IPS-NIHi11 (cell line): ENCODE data around the gene INTS12.
"Not testable (repeated sequence)": the region's sequence is repeated elsewhere in the genome, so short reads cannot be mapped to it uniquely, and the experiment has no call there.

Experiments
- DNase-seq: peaks from one replicate; pipeline ENCODE4 v3.0.0; 2012; ENCODE audit warnings: mixed read lengths, low spot score

INTS12 gene

GRCh38 chr4:105708181-105709080 lies at the start of gene INTS12, which contains the start of gene GSTCD:
Gene INTS12 (minus strand): TSS chr4:105708689. CDS start chr4:105700005, 8,684 bp downstream.
Gene GSTCD (plus strand): TSS chr4:105708784. CDS start chr4:105717614, 8,830 bp downstream.
- peak; percentile 91 for DNase-seq

- no peak for DNase-seq
These were observed 46.9 kb upstream of the INTS12 start for GRCh38 chr4:105755375-105755774.

- no peak for DNase-seq
These were observed 44.9 kb upstream of the INTS12 start for GRCh38 chr4:105753361-105753760.

- DNase-seq: no peak
These were observed 43.3 kb upstream of the INTS12 start for GRCh38 chr4:105751718-105752299.

- DNase-seq: no peak
These were observed 39.7 kb upstream of the INTS12 start for GRCh38 chr4:105748222-105748621.

- DNase-seq: no peak
These were observed 33.1 kb upstream of the INTS12 start for GRCh38 chr4:105741548-105741947.

- DNase-seq: not testable (repeated sequence)
These were observed 26.7 kb upstream of the INTS12 start for GRCh38 chr4:105735217-105735616.

- DNase-seq: not testable (repeated sequence)
These were observed 21.4 kb upstream of the INTS12 start for GRCh38 chr4:105729895-105730294.

- no peak for DNase-seq
These were observed 17.1 kb upstream of the INTS12 start for GRCh38 chr4:105725623-105726022.

GRCh38 chr4:105719204-105719603 lies 10.7 kb upstream of the INTS12 start:
- DNase-seq: no peak

GRCh38 chr4:105715692-105716278 lies 7.3 kb upstream of the INTS12 start:
- DNase-seq: peak; percentile 10

- no peak for DNase-seq
These were observed 6.4 kb upstream of the INTS12 start for GRCh38 chr4:105714932-105715331.

GRCh38 chr4:105714071-105714521 lies 5.6 kb upstream of the INTS12 start:
- DNase-seq: no peak

GRCh38 chr4:105712766-105713165 lies 4.3 kb upstream of the INTS12 start:
- DNase-seq: no peak

- DNase-seq: no peak
These were observed 2.2 kb upstream of the INTS12 start for GRCh38 chr4:105710678-105711077.

- no peak for DNase-seq
These were observed 1.6 kb upstream of the INTS12 start for GRCh38 chr4:105710012-105710600.

- DNase-seq: no peak
These were observed 577 bp upstream of the INTS12 start for GRCh38 chr4:105709081-105709450.

- DNase-seq: no peak
These were observed 708 bp downstream of the INTS12 start for GRCh38 chr4:105707782-105708180.

GRCh38 chr4:105698607-105699006 lies 9.9 kb downstream of the INTS12 start:
- DNase-seq: no peak

- not testable (repeated sequence) for DNase-seq
These were observed 12.7 kb downstream of the INTS12 start for GRCh38 chr4:105695832-105696231.

- DNase-seq: not testable (repeated sequence)
These were observed 13.7 kb downstream of the INTS12 start for GRCh38 chr4:105694812-105695211.

GRCh38 chr4:105686571-105686970 lies 21.9 kb downstream of the INTS12 start:
- no peak for DNase-seq
